Progenitor cell of endocrine pancreas (in vitro differentiated cells): ENCODE data around the gene MEX3A. TPM values are rescaled to one million over a fixed set of nuclear protein-coding genes. Genes with fewer than 3 reads are reported as not detected.

Experiments used
- DNase-seq: peaks from one replicate; pipeline ENCODE4 v3.0.0; 2021; ENCODE audit warnings: low spot score; ENCODE audit not compliant: unreplicated experiment
- H3K27ac Mint-ChIP-seq: 2 replicates; pipeline ENCODE4 v1.8.0; 2021; ENCODE audit warnings: mild to moderate bottlenecking, moderate library complexity, mixed read lengths
- H3K27me3 Mint-ChIP-seq: 2 replicates; pipeline ENCODE4 v1.8.0; 2021; ENCODE audit warnings: mixed read lengths
- H3K36me3 Mint-ChIP-seq: 2 replicates; pipeline ENCODE4 v1.8.0; 2022; ENCODE audit warnings: mixed read lengths; ENCODE audit not compliant: insufficient read depth
- H3K4me1 Mint-ChIP-seq: 2 replicates; pipeline ENCODE4 v1.8.0; 2021; ENCODE audit warnings: low read depth, mixed read lengths
- H3K4me3 Mint-ChIP-seq: 2 replicates; pipeline ENCODE4 v1.8.0; 2021; ENCODE audit warnings: low read depth, mild to moderate bottlenecking, moderate library complexity, mixed read lengths
- H3K9me3 Mint-ChIP-seq: 2 replicates; pipeline ENCODE4 v1.8.0; 2021; ENCODE audit warnings: low read depth, mixed read lengths
- total RNA-seq: library from RNA; stranded (reverse); gene quantifications from 2 replicates; pipeline ENCODE4 v1.2.1, GENCODE V29; 2021
- TF ChIP-seq, protein P1 (sequence below): fragments of 200-600 bp; sonication (generic); IDR thresholded peaks from one replicate; pipeline ENCODE4 v1.5.0; 2021; ENCODE audit warnings: antibody characterized with exemption, mild to moderate bottlenecking; ENCODE audit not compliant: unreplicated experiment

MEX3A gene
- total RNA-seq, 1 donor from 2014 or later = 112 TPM

DNA sequence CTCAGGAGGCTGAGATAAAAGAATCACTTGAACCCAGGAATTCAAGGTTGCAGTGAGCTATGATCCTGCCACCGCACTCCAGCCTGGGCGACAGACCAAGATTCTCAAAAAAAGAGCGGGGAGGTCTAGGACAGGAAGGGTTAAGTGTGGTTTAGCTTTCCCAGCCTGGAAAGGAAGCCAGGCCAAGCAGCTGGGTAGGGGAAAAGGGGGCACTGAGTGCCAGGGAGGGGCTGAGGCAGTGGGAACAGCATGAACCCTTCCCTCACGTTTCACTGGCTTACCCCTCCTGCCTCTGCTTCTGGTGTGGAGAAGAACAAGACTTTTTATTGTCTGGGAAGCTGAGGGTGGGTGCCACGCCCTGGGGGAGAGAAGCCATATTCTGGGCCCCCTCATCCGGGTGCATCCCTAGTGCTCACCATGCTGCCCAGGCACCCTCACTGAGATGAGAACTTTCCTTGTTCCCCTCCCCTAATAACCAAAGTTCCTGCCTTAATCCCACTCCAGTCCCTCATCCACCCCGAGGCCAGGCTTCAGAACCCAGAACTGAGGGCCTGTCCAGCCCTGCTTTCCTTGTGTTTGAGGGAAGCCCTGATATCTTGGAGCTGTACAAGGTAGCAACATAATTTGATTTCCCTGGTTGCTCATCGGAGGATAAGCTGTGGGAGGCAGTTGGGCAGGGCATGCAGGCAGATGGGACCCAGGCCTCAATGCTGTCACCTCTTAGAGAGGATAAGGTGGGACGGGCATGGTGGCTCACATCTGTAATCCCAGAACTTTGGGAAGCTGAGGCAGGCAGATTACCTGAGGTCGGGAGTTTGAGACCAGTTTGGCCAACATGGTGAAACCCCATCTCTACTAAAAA is 30.2 kb upstream of the MEX3A start:
- Mint-ChIP-seq H3K27ac (no peak overlapping the region), H3K9me3 (no peaks in the 10 kb centered on the region), H3K4me3 (no peak overlapping the region), H3K36me3 (peaks cover 10% of the 10 kb centered on the region), H3K4me1 (peaks cover 12% of the 10 kb centered on the region), H3K27me3 (peaks cover 8% of the 10 kb centered on the region)
- TF ChIP-seq, protein P1, sequence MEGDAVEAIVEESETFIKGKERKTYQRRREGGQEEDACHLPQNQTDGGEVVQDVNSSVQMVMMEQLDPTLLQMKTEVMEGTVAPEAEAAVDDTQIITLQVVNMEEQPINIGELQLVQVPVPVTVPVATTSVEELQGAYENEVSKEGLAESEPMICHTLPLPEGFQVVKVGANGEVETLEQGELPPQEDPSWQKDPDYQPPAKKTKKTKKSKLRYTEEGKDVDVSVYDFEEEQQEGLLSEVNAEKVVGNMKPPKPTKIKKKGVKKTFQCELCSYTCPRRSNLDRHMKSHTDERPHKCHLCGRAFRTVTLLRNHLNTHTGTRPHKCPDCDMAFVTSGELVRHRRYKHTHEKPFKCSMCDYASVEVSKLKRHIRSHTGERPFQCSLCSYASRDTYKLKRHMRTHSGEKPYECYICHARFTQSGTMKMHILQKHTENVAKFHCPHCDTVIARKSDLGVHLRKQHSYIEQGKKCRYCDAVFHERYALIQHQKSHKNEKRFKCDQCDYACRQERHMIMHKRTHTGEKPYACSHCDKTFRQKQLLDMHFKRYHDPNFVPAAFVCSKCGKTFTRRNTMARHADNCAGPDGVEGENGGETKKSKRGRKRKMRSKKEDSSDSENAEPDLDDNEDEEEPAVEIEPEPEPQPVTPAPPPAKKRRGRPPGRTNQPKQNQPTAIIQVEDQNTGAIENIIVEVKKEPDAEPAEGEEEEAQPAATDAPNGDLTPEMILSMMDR = no peak
- no peak for DNase-seq

DNA sequence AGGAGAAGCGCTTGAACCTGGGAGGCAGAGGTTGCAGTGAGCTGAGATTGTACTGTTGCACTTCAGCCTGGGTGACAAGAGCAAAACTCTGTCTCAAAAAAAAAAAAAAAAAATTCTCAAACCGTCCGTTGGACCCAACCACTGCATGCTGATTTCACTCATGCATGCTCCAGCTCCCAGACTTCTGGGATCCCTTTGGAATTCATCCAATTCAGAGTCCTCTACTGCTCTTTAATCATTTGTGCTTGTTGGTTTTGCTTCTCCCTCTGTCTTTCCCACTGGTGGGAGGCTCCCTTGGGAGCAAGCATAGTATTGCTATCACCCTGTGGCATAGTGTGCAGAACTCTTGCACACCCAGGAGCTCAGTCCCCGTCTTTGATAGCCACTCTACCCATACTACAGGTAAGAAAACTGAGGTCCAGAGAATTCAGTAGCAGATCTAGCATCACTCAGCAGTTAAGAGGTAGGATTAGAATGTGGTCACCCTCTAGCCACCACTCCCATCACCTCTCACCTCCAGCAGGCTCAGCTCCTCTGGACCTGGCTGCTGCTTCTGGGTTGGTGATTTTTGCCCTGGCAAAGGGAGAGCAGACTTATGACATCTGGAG is 29.2 kb upstream of the MEX3A start:
- Mint-ChIP-seq H3K36me3 (peaks cover 9% of the 10 kb centered on the region), H3K9me3 (no peaks in the 10 kb centered on the region), H3K4me1 (peaks cover 16% of the 10 kb centered on the region), H3K4me3 (no peak overlapping the region), H3K27me3 (peaks cover 8% of the 10 kb centered on the region), H3K27ac (no peak overlapping the region)
- DNase-seq = no peak
- TF ChIP-seq, protein P1 = no peak

DNA sequence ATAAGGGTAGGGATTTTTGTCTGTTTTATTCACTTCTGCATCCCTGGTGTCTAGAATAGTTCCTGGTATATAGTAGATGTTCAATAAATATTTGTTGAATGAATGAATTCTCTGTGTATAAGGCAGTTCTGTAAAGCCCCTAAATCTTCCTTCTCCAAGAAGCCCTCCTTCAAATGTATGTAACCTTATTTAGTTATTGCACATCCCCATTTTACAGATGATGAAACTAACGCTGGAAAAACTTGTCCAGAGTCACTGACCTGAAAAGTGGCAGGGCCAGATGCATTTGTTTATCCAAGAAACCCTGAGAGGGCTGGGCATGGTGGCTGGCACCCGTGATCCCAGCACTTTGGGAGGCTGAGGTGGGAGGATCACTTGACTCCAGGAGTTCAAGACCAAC is 28.0 kb upstream of the MEX3A start:
- Mint-ChIP-seq H3K27ac (no peak overlapping the region), H3K36me3 (peaks cover 5% of the 10 kb centered on the region), H3K4me3 (no peak overlapping the region), H3K9me3 (no peaks in the 10 kb centered on the region), H3K4me1 (peaks cover 19% of the 10 kb centered on the region), H3K27me3 (peaks cover 8% of the 10 kb centered on the region)
- TF ChIP-seq, protein P1 = no peak
- no peak for DNase-seq

DNA sequence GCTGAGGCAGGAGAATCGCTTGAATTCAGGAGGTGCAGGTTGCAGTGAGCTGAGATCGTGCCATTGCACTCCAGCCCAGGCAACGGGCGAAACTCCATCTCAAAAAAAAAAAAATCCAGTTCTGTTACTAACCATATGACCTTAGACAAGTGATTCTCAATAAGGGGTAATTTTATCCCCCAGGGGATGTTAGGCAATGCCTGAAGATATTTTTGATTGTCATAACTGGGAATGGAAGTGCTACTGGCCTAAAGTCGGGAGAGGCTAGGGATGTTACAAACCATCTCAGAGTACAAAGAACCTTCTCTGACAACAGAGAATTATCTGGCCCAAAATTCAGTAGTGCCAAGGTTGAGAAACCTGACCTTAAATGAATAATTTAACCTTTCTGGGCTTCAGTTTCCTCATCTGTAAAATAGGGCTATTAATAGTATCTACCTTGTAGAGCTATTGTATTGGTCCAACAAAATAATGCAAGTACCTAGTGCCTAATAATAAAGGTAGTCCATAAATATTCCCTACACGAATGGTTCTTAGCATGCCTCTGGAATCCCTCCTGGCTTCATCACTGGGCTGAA is 26.5 kb upstream of the MEX3A start:
- no peak overlapping the region for H3K27ac Mint-ChIP-seq
- H3K36me3 Mint-ChIP-seq = peaks cover 4% of the 10 kb centered on the region
- no peak for DNase-seq
- TF ChIP-seq, protein P1 = no peak
- no peaks in the 10 kb centered on the region for H3K9me3 Mint-ChIP-seq
- no peak overlapping the region for H3K4me3 Mint-ChIP-seq
- peaks cover 3% of the 10 kb centered on the region for H3K27me3 Mint-ChIP-seq
- peaks cover 28% of the 10 kb centered on the region for H3K4me1 Mint-ChIP-seq

DNA sequence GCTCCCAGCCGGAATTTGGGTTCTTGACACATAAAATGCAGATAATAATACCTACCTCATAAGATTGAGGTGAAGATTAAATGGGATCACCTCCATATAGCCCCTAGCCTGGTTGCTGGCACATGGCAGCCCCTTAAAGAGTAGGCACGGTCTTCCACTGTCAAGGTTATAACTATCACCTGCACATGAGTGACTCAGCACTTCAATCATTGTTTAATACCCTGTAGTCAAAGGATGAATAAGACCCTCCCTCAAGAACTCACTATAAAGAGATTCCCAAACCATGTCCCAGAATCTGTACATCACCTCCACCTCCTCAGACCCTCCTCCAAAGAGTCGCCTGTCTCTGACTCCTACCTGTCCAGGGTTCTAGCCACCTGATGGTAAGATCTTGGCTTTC is 25.8 kb upstream of the MEX3A start:
- TF ChIP-seq, protein P1 = no peak
- peaks cover 32% of the 10 kb centered on the region for H3K4me1 Mint-ChIP-seq
- H3K4me3 Mint-ChIP-seq = no peak overlapping the region
- H3K27me3 Mint-ChIP-seq = no peaks in the 10 kb centered on the region
- H3K36me3 Mint-ChIP-seq = peaks cover 4% of the 10 kb centered on the region
- no peak overlapping the region for H3K27ac Mint-ChIP-seq
- no peak for DNase-seq
- H3K9me3 Mint-ChIP-seq = no peaks in the 10 kb centered on the region
